NB4 (cell line): ENCODE measurements around the gene BARHL1.

Experiments
- MYC ChIP-seq: IDR thresholded peaks from 2 replicates; pipeline ENCODE4 v1.6.1; 2011; ENCODE audit warnings: low read depth, low read length
- POLR2A ChIP-seq: IDR thresholded peaks from 2 replicates; pipeline ENCODE4 v1.6.1; 2011; ENCODE audit warnings: mild to moderate bottlenecking; ENCODE audit not compliant: insufficient read length; ENCODE audit errors: extremely low read depth
- TF ChIP-seq, protein P1 (sequence below): IDR thresholded peaks from one replicate; pipeline ENCODE4 v1.5.1; 2012; ENCODE audit warnings: low read depth, low read length
- TF ChIP-seq, protein P2 (sequence below): IDR thresholded peaks from 2 replicates; pipeline ENCODE4 v1.6.1; 2011; ENCODE audit warnings: low read depth, low read length

DNA sequence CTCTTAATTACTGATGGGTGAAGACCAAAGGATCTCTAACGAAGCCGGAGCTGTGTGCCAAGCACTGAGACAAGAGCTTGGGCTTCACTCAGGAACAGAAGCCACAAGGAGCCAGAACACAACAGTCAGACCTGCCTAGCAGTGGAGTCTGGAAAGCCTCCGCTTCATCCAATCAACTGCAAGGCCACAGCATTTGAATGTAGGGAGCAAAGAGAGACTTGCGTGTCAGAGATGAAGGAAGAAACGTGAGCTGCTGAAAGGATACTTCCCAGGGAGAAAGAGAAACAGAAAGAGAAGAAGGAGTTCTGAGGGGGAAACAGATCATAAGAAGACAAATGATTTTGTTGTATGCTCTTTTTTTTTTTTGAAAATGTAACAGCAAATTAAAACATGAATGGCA, 43.9 kb downstream of the BARHL1 start:
- TF ChIP-seq POLR2A (no peak), MYC (no peak)
- TF ChIP-seq, protein P1, sequence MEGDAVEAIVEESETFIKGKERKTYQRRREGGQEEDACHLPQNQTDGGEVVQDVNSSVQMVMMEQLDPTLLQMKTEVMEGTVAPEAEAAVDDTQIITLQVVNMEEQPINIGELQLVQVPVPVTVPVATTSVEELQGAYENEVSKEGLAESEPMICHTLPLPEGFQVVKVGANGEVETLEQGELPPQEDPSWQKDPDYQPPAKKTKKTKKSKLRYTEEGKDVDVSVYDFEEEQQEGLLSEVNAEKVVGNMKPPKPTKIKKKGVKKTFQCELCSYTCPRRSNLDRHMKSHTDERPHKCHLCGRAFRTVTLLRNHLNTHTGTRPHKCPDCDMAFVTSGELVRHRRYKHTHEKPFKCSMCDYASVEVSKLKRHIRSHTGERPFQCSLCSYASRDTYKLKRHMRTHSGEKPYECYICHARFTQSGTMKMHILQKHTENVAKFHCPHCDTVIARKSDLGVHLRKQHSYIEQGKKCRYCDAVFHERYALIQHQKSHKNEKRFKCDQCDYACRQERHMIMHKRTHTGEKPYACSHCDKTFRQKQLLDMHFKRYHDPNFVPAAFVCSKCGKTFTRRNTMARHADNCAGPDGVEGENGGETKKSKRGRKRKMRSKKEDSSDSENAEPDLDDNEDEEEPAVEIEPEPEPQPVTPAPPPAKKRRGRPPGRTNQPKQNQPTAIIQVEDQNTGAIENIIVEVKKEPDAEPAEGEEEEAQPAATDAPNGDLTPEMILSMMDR: no peak
- TF ChIP-seq, protein P2, sequence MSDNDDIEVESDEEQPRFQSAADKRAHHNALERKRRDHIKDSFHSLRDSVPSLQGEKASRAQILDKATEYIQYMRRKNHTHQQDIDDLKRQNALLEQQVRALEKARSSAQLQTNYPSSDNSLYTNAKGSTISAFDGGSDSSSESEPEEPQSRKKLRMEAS: no peak
